ENCODE data around the gene SLC35D1.
"Not testable (repeated sequence)": the region's sequence is repeated elsewhere in the genome, so short reads cannot be mapped to it uniquely, and the experiment has no call there.

SLC35D1 gene

DNA sequence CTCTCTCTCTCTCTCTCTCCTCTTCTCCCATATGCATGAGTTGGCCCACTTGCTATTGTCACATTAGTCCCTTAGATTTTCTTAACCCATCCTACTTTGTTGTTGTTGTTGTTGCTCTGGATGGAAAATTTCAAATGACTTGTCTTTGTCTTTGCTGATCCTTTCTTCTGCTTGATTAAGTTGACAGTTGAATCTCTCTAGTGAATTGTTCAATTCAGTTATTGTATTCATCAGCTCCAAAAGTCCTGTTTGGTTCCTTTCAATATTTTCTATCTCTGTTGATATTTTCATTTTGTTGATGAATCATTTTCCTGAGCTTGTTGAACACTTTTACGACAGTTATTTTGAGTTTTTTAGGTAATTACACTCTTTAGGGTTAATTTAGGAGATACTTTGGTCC is 18.8 kb upstream of the SLC35D1 start:
- H3K36me3 ChIP-seq (ENCODE audit: insufficient read depth, low read length), result no peaks in the 10 kb centered on the region
- no peaks in the 10 kb centered on the region for H3K27me3 ChIP-seq (ENCODE audit: control insufficient read depth, insufficient read depth, low read length)
- no peak overlapping the region for H3K9ac ChIP-seq (ENCODE audit: low read depth, low read length)
- no peak overlapping the region for H3K4me3 ChIP-seq (ENCODE audit: low read length)
- H3K4me2 ChIP-seq (ENCODE audit: low read length), result no peak overlapping the region
- no peaks in the 10 kb centered on the region for H3K4me1 ChIP-seq (ENCODE audit: control insufficient read depth, insufficient read depth, low read length)
- peaks cover 1% of the 10 kb centered on the region for H3K9me3 ChIP-seq (replicated peaks; ENCODE audit: low read length)

DNA sequence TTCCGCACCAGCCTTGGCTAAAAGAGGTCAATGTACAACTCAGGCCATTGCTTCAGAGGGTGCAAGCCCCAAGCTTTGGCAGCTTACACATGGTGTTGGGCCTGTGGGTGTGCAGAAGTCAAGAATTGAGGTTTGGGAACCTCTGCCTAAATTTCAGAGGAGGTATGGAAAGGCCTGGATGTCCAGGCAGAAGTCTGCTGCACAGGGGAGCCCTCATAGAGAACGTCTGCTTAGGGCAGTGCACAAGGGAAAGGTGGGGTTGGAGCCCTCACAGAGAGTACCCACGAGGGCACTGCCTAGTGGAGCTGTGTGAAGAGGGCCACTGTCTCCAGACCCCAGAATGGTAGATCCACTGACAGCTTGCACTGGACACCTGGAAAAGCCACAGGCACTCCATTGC is 13.7 kb upstream of the SLC35D1 start:
- H3K4me1 ChIP-seq (ENCODE audit: control insufficient read depth, insufficient read depth, low read length); H3K4me2 ChIP-seq (ENCODE audit: low read length); H3K27me3 ChIP-seq (ENCODE audit: control insufficient read depth, insufficient read depth, low read length); H3K36me3 ChIP-seq (ENCODE audit: insufficient read depth, low read length); H3K9ac ChIP-seq (ENCODE audit: low read depth, low read length); H3K4me3 ChIP-seq (ENCODE audit: low read length); H3K9me3 ChIP-seq (replicated peaks; ENCODE audit: low read length): not testable (repeated sequence)

DNA sequence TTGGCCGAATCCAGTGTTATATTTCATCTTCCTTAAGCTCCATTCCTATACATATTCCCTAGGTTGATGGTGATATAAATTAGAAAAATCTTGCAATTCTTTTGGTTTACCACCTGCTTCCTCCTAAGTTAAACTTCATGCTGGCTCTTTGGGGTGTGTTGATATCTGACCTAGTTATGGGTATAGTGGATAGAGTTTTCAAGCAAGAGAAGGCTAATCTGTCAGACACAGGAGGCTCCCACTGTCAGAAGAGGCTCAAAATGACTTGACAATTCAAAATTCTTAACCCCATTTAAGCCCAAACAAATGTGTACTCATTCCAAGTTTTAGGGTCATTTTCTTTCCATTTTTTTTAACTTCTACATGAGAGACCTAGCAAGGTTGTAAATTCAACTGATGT is 8.5 kb upstream of the SLC35D1 start:
- H3K9ac ChIP-seq (ENCODE audit: low read depth, low read length), result no peak overlapping the region
- no peaks in the 10 kb centered on the region for H3K27me3 ChIP-seq (ENCODE audit: control insufficient read depth, insufficient read depth, low read length)
- no peaks in the 10 kb centered on the region for H3K36me3 ChIP-seq (ENCODE audit: insufficient read depth, low read length)
- H3K4me3 ChIP-seq (ENCODE audit: low read length), result no peak overlapping the region
- peaks cover 3% of the 10 kb centered on the region for H3K9me3 ChIP-seq (replicated peaks; ENCODE audit: low read length)
- H3K4me2 ChIP-seq (ENCODE audit: low read length), result no peak overlapping the region
- peaks cover 34% of the 10 kb centered on the region for H3K4me1 ChIP-seq (ENCODE audit: control insufficient read depth, insufficient read depth, low read length)

DNA sequence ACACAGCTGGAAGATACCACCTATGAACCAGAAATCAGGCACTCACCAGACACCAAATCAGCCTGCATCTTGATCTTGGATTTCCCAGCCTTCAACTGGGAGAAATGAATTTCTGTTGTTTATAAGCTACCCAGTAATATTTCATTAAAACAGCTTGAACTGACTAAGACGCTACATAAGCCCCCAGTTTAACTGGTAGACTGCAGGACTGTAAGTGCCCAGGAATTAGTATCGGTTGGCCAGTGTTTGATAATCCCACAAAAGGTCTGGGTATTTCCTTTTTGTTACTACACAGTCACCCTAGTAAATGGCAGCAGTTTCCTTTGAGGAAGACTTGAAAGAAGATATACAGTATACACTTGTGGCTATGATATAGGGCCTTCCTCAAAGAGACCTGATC is 7.3 kb upstream of the SLC35D1 start:
- H3K27me3 ChIP-seq (ENCODE audit: control insufficient read depth, insufficient read depth, low read length), result no peaks in the 10 kb centered on the region
- no peak overlapping the region for H3K4me3 ChIP-seq (ENCODE audit: low read length)
- peak overlapping the region; percentile 47 for H3K4me2 ChIP-seq (ENCODE audit: low read length)
- peaks cover 37% of the 10 kb centered on the region for H3K4me1 ChIP-seq (ENCODE audit: control insufficient read depth, insufficient read depth, low read length)
- no peaks in the 10 kb centered on the region for H3K9me3 ChIP-seq (replicated peaks; ENCODE audit: low read length)
- H3K9ac ChIP-seq (ENCODE audit: low read depth, low read length), result peak overlapping the region; percentile 36
- H3K36me3 ChIP-seq (ENCODE audit: insufficient read depth, low read length), result no peaks in the 10 kb centered on the region

DNA sequence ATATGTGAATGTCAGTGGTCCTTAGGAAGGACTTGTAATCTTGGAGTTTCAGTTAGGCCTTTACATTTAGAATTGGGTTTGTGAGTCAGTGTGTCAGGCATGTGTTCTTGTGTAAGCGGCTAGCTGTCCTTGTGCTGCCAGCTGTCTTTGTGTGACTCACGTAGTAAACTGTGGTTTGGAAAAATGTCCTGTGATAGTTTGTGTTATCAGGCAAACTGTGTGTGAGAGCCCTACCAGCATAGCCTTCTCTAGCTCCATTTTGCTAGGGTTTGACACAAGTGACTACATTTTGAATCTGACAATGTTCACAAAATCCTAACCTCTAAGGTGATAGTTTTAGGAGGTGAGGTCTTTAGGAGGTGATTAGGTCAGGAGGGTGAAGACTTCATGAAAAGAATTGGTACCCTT is 6.9 kb upstream of the SLC35D1 start:
- Histone ChIP-seq H3K36me3 (ENCODE audit: insufficient read depth, low read length) (no peaks in the 10 kb centered on the region), H3K4me1 (ENCODE audit: control insufficient read depth, insufficient read depth, low read length) (peaks cover 40% of the 10 kb centered on the region), H3K9ac (ENCODE audit: low read depth, low read length) (peak overlapping the region; percentile 40), H3K9me3 (replicated peaks; ENCODE audit: low read length) (no peaks in the 10 kb centered on the region), H3K4me3 (ENCODE audit: low read length) (no peak overlapping the region), H3K27me3 (ENCODE audit: control insufficient read depth, insufficient read depth, low read length) (no peaks in the 10 kb centered on the region), H3K4me2 (ENCODE audit: low read length) (peak overlapping the region; percentile 47)

DNA sequence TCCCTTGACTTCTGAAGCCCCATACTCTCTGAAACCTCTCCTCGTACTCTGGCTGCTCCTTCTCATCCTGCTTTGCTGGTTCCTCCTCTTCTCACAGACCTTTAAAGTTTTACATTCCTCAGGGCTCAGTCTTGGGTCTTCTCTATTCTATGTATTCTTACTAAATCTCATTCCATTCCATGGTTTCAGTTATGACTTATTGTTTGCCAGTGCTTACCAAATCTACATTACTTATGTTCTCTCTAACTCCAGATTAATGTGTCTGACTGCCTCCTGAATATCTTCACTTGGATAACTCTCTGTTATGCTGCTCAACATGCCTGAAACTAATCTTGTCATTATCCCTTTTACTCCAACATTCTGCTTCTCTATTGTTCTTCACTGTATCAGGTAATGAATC is 5.4 kb upstream of the SLC35D1 start:
- Histone ChIP-seq H3K36me3 (ENCODE audit: insufficient read depth, low read length) (no peaks in the 10 kb centered on the region), H3K27me3 (ENCODE audit: control insufficient read depth, insufficient read depth, low read length) (no peaks in the 10 kb centered on the region), H3K9ac (ENCODE audit: low read depth, low read length) (no peak overlapping the region), H3K4me2 (ENCODE audit: low read length) (no peak overlapping the region), H3K4me3 (ENCODE audit: low read length) (no peak overlapping the region), H3K4me1 (ENCODE audit: control insufficient read depth, insufficient read depth, low read length) (peaks cover 43% of the 10 kb centered on the region), H3K9me3 (replicated peaks; ENCODE audit: low read length) (no peaks in the 10 kb centered on the region)

DNA sequence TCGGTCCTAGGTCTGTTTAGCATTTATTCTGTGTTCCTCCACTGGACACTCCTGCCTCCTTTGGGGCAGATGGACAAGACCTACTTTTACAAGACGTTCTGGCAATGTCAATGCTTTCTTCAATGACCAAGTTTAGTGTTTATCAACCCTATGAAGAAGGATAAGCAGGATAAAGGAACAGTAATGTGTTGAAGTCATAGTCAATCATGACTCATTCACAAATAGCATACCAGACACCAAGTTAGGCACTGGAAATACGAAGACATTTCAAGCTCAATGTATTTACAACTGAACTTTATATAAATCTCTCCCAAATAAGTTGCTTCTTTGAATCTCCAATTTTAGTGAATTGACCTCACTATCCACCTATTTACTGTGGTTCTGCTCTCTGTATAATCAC is 4.8 kb upstream of the SLC35D1 start:
- Histone ChIP-seq H3K4me1 (ENCODE audit: control insufficient read depth, insufficient read depth, low read length) (peaks cover 44% of the 10 kb centered on the region), H3K27me3 (ENCODE audit: control insufficient read depth, insufficient read depth, low read length) (no peaks in the 10 kb centered on the region), H3K4me3 (ENCODE audit: low read length) (no peak overlapping the region), H3K9me3 (replicated peaks; ENCODE audit: low read length) (no peaks in the 10 kb centered on the region), H3K4me2 (ENCODE audit: low read length) (no peak overlapping the region), H3K36me3 (ENCODE audit: insufficient read depth, low read length) (no peaks in the 10 kb centered on the region), H3K9ac (ENCODE audit: low read depth, low read length) (no peak overlapping the region)

DNA sequence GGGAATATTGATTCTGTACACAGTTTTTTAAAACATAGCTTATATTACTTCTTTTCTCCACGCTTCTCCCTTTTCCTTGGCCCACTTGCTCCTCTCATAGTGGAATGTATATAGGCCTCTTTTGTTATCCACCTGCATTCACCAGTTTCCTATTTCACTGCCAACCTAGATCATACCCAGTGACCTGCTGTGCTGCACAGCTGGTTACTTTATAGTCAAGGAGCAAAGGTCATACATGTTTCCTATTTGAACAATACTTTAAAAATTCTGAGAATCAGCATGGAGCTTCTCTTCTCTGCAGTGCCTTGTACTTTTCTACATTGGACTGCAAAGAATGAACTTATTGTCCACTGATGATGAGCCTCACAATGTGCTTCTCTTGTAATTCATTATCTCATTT is 4.3 kb upstream of the SLC35D1 start:
- Histone ChIP-seq H3K4me1 (ENCODE audit: control insufficient read depth, insufficient read depth, low read length) (peaks cover 44% of the 10 kb centered on the region), H3K27me3 (ENCODE audit: control insufficient read depth, insufficient read depth, low read length) (no peaks in the 10 kb centered on the region), H3K4me3 (ENCODE audit: low read length) (no peak overlapping the region), H3K4me2 (ENCODE audit: low read length) (no peak overlapping the region), H3K36me3 (ENCODE audit: insufficient read depth, low read length) (no peaks in the 10 kb centered on the region), H3K9me3 (replicated peaks; ENCODE audit: low read length) (no peaks in the 10 kb centered on the region), H3K9ac (ENCODE audit: low read depth, low read length) (no peak overlapping the region)

DNA sequence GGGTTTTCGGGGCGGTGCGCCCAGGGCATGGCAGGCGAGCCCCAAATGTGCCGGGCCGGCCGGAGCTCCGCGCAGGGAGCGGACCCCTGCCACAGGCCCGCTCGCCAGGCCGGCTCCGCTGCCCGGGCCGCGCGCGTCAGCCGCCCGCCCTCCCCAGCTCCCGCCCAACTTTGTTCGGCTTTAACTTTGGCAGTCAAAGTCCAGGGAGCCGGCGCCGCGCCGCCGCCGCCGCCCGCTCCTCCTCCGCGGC is 488 bp downstream of the SLC35D1 start:
- H3K9ac ChIP-seq (ENCODE audit: low read depth, low read length), result peak overlapping the region; percentile 91
- no peaks in the 10 kb centered on the region for H3K27me3 ChIP-seq (ENCODE audit: control insufficient read depth, insufficient read depth, low read length)
- H3K4me1 ChIP-seq (ENCODE audit: control insufficient read depth, insufficient read depth, low read length), result peaks cover 21% of the 10 kb centered on the region
- H3K9me3 ChIP-seq (replicated peaks; ENCODE audit: low read length), result no peaks in the 10 kb centered on the region
- peak overlapping the region; percentile 91 for H3K4me3 ChIP-seq (ENCODE audit: low read length)
- H3K36me3 ChIP-seq (ENCODE audit: insufficient read depth, low read length), result peaks cover 19% of the 10 kb centered on the region
- peak overlapping the region; percentile 79 for H3K4me2 ChIP-seq (ENCODE audit: low read length)

DNA sequence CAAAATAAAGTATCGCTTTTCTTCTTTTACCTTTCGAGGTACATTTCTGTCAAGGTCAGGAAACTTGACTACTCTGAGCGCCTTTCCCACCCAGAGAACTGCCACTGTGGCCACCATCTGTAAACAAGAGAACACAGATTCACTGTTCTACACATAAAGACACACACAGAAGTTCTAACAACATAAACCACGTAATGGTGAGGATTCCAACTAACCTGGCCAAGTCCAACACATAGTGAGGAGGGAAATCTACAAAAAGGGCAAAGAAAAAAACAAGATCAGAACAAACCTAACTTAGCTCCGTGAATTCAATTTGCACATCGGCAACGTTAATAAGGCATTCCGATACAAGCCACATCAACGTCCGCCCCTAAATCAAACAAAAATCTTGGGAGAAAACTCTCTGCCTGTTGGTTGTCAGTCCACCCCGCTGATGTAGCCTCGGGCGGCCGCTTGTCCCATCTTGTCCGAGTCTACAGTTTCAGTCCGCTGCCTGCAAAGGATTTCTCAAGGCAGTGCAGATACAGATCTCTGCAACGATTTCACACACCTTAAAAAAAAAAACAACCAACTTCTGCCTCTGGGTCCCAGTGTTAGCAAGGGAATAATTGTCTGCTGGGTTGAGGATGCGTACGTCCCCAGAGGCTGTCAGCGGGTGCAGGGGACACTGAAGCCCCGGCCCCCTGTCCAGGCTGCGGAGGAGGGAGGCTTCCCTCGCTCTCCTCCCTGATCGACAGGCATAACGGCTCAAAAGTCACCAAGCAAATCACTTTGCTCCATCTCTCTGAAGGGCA is 1.0 kb downstream of the SLC35D1 start:
- Histone ChIP-seq H3K9ac (ENCODE audit: low read depth, low read length) (peak overlapping the region; percentile 91), H3K27me3 (ENCODE audit: control insufficient read depth, insufficient read depth, low read length) (no peaks in the 10 kb centered on the region), H3K36me3 (ENCODE audit: insufficient read depth, low read length) (peaks cover 23% of the 10 kb centered on the region), H3K4me1 (ENCODE audit: control insufficient read depth, insufficient read depth, low read length) (peaks cover 19% of the 10 kb centered on the region), H3K9me3 (replicated peaks; ENCODE audit: low read length) (no peaks in the 10 kb centered on the region), H3K4me2 (ENCODE audit: low read length) (peak overlapping the region; percentile 79), H3K4me3 (ENCODE audit: low read length) (peak overlapping the region; percentile 91)

DNA sequence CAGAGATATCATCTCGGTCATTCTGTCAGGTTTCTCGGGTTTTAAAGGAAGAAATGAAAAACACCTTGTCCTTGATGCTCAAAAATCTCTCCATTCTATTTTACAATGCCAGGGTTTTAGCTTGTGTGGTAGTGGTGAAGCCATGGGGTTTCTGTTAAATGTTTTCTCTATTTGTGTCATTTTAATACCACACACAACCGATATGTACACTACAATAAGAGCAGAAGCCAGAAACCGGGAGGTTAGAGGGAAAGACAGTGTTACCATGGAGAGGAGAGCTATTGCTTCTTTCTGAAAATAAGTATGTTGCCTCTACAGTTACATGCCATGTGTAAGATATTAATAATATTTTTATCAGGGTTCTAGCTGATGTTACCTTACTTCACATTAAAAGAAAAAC is 2.8 kb downstream of the SLC35D1 start:
- Histone ChIP-seq H3K4me1 (ENCODE audit: control insufficient read depth, insufficient read depth, low read length) (peaks cover 16% of the 10 kb centered on the region), H3K9me3 (replicated peaks; ENCODE audit: low read length) (no peaks in the 10 kb centered on the region), H3K27me3 (ENCODE audit: control insufficient read depth, insufficient read depth, low read length) (no peaks in the 10 kb centered on the region), H3K4me2 (ENCODE audit: low read length) (peak overlapping the region; percentile 79), H3K4me3 (ENCODE audit: low read length) (no peak overlapping the region), H3K36me3 (ENCODE audit: insufficient read depth, low read length) (peaks cover 36% of the 10 kb centered on the region), H3K9ac (ENCODE audit: low read depth, low read length) (no peak overlapping the region)

DNA sequence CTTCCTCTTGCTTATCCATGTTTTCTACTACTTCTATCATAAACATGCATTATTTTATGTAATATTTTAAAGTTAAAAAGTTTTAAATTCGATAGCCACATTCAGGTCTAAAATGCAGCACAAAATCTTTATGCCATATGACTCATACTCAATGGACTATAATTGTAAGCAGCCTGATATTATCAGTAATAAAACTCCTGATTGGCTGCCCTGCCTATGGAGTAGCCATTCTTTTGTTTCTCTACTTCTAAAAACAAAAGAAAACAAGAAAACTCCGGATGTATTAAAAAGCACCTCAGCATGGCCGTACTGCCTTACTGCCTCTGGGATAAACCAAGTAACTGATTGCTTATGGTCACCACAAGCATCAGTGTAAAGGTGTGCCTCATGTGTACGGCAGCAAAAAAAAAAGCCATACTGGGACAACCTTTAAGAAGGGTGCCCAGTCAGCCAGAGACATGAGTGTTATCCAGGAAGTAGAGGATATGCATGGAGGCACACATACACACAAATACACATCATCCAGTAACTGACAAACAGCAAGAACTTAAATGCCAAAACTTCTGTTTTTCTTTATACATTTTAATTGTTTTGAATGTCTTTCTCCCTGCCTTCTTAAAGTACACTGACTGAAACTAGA is 9.2 kb downstream of the SLC35D1 start:
- Histone ChIP-seq H3K9me3 (replicated peaks; ENCODE audit: low read length) (no peaks in the 10 kb centered on the region), H3K36me3 (ENCODE audit: insufficient read depth, low read length) (peaks cover 69% of the 10 kb centered on the region), H3K27me3 (ENCODE audit: control insufficient read depth, insufficient read depth, low read length) (no peaks in the 10 kb centered on the region), H3K4me3 (ENCODE audit: low read length) (no peak overlapping the region), H3K9ac (ENCODE audit: low read depth, low read length) (no peak overlapping the region), H3K4me2 (ENCODE audit: low read length) (no peak overlapping the region), H3K4me1 (ENCODE audit: control insufficient read depth, insufficient read depth, low read length) (peaks cover 3% of the 10 kb centered on the region)
